Heart right ventricle (tissue), 16 donors: ENCODE measurements around the gene SPECC1L. TPM values are rescaled to one million over a fixed set of nuclear protein-coding genes. Genes with fewer than 3 reads are reported as not detected.
A peak's percentile ranks its signal among the peaks of the same experiment; 100 is the strongest.
"Not testable (repeated sequence)": the region's sequence is repeated elsewhere in the genome, so short reads cannot be mapped to it uniquely, and the experiment has no call there.

Source experiments
- ATAC-seq, 8 donors: fragments of 200-7000 bp; cut with Tn5 transposase; one replicate each; pipeline ENCODE4 v1.9.1; 2020; ENCODE audit warnings: mild to moderate bottlenecking in 8 of 8, moderate library complexity in 8 of 8, moderate number of reproducible peaks in 1 of 8
- DNase-seq, 2 donors: peaks; one replicate each; pipeline ENCODE4 v3.0.0-alpha.2; 2020
- H3K27ac ChIP-seq, 10 donors: fragments of 200-600 bp; sonication (generic) in 2 of 10; one replicate each; pipeline versions ENCODE4 v1.5.0 to v1.8.0; 2020 to 2022; ENCODE audit warnings: mild to moderate bottlenecking in 3 of 10
- H3K27me3 ChIP-seq, 7 donors: fragments of 200-600 bp; one replicate each; pipeline ENCODE4 v1.8.0; 2021 to 2022; ENCODE audit warnings: mild to moderate bottlenecking in 2 of 7
- H3K36me3 ChIP-seq, 9 donors: fragments of 200-600 bp; sonication (generic) in 1 of 9; one replicate each; pipeline versions ENCODE4 v1.5.0 to v1.8.0; 2020 to 2022; ENCODE audit warnings: mild to moderate bottlenecking in 2 of 9
- H3K4me1 ChIP-seq, 9 donors: fragments of 200-600 bp; sonication (generic) in 1 of 9; one replicate each; pipeline versions ENCODE4 v1.5.0 to v1.8.0; 2020 to 2022; ENCODE audit warnings: mild to moderate bottlenecking in 4 of 9
- H3K4me3 ChIP-seq, 10 donors: fragments of 200-600 bp; sonication (generic) in 2 of 10; one replicate each; pipeline versions ENCODE4 v1.5.0 to v1.8.0; 2020 to 2022; ENCODE audit warnings: mild to moderate bottlenecking in 7 of 10, moderate library complexity in 2 of 10
- H3K9me3 ChIP-seq, 11 donors: fragments of 200-600 bp in 10 of 11; sonication (generic) in 2 of 11; one replicate each; pipeline versions ENCODE4 v1.5.0 to v1.8.0; 2013 to 2022; ENCODE audit warnings: mild to moderate bottlenecking in 2 of 11, control low read depth in 1 of 11, moderate library complexity in 1 of 11
- WGBS, 2 donors: extraction: QIAGEN DNeasy Blood & Tissue Kit; methylation state at CpG; one replicate each; pipeline ENCODE4 v1.1.7; 2013; ENCODE audit warnings: inconsistent platforms in 1 of 2; 5-methylcytosine and 5-hydroxymethylcytosine counted together
- intact Hi-C, 10 donors: fragments of 100-400 bp; cut with DNase I; formaldehyde crosslinking; loops; one replicate each; pipeline versions ENCODE4 v1.11.1 to v1.14.2; 2022
- polyA plus RNA-seq, 2 donors: library from polyadenylated mRNA; stranded (reverse); fragments of 200-250 nt; gene quantifications; one replicate each; pipeline ENCODE4 v1.2.3, GENCODE V29; 2013
- total RNA-seq, 10 donors: library from RNA; stranded (reverse); fragmentation: NEBNext Ultra II Directional in 3 of 10; extraction: Animal tissue kit (Norgen Biotek cat#: 25700) in 3 of 10; gene quantifications; one replicate each; pipeline versions ENCODE4 v1.2.1 to v1.2.4, GENCODE V29; 2021 to 2023
- TF ChIP-seq, protein P1 (sequence below), 9 donors: fragments of 200-600 bp; sonication (generic) in 2 of 9; IDR thresholded peaks; one replicate each; pipeline versions ENCODE4 v1.5.0 to v1.8.0; 2021 to 2022; ENCODE audit warnings: antibody characterized with exemption in 9 of 9, mild to moderate bottlenecking in 5 of 9, moderate library complexity in 1 of 9
- donor health status: Arrhythmogenic right ventricular cardiomyopathy.
- donor health status: ischemic (EF 13 %, LVEDD 7.1; RV severe dilation, severe dysfunction).
- donor health status: healthy with polysubstance abuse.
- donor health status: DM: no; HTN: yes; CAD: no.
- donor health status: DM: no; HTN: no; CAD: no.
- donor health status: ischemic (EF 25% LVEDD 6.9; RV normal size, moderate dysfunction).
- donor health status: ischemic (EF 25% LVEDD 5.7; RV mildly dilated, moderate dysfunction).
- donor health status: healthy.
- donor health status: DM: yes; HTN: yes; CAD: no.
- donor health status: Ischemic cardiomyopathy.
- donor health status: ischemic (EF 35%, LVEDD 5.7; RV mildly dilated, moderate dysfunction).
- donor health status: nonischemic (EF 11% LVEDD 7.7; RV severe dilation, severe dysfunction).
- donor health status: DM: yes; HTN: yes; CAD: no.
- donor health status: PGD.
- donor health status: ischemic (EF 29% LVEDD 5.4; RV normal size, mild dysfunction).
- donor health status: nonischemic (EF 23%, LVEDD 6.1; RV moderate dilation, normal function).

Gene SPECC1L
- total and polyA plus RNA-seq, 12 donors = 8.3 to 61.7 (median 49.5) TPM

DNA sequence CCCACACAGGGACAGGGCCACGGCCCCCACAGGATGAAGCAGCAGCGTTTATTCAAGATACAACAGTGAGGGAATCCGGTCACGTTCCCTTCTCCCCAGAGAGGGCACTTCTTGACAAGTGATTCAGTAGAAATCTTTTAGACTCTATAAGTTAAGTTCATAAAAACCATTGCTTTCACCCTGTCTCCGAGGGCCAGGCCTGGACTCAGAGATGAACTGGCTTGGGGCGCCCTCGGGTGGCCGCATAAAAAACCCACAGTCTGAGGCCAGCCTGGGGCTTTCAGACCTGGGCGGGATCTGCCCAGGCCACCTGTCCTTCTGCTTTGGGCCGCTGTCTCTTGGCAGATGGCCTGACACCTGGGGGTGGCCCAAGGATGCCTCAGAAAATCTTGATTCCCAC is 11.2 kb upstream of the SPECC1L start:
- 11 to 24% methylated on average over 5 to 7 of the region's 10 CpGs for WGBS, 2 donors
- H3K36me3 ChIP-seq = not testable (repeated sequence)
- TF ChIP-seq, protein P1, sequence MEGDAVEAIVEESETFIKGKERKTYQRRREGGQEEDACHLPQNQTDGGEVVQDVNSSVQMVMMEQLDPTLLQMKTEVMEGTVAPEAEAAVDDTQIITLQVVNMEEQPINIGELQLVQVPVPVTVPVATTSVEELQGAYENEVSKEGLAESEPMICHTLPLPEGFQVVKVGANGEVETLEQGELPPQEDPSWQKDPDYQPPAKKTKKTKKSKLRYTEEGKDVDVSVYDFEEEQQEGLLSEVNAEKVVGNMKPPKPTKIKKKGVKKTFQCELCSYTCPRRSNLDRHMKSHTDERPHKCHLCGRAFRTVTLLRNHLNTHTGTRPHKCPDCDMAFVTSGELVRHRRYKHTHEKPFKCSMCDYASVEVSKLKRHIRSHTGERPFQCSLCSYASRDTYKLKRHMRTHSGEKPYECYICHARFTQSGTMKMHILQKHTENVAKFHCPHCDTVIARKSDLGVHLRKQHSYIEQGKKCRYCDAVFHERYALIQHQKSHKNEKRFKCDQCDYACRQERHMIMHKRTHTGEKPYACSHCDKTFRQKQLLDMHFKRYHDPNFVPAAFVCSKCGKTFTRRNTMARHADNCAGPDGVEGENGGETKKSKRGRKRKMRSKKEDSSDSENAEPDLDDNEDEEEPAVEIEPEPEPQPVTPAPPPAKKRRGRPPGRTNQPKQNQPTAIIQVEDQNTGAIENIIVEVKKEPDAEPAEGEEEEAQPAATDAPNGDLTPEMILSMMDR (IDR thresholded peaks at IDR 0.05) = peak in 8 of 9 donors; percentile 32 to 63 (median 53)

DNA sequence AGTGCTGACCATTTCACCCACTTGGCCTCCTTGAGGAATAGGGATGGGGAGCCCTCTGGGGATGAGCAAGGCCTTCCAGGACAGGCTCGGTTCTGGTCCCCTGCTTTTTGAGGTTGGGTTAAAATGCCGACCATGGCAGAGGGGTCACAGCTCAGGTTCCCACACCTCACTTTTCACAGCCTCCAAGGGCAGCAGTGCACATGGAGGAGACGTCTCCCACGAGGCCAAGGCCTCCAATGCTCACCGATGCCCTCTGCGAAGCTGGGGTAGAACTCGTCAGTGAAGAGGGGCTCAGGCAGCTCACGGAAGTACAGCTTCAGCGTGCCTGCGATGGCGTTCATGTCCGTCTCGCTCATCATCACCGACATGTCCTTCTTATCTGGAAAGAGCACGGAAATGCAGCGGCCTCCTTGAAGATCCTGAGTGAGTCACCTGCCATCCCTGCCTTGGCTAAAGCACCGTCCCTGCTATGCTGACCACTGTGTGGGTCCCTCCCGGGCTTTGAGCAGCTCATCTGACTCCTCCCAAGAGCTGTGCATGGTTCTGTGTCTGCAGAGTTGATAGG is 8.4 kb upstream of the SPECC1L start:
- DNase-seq = not testable (repeated sequence)
- intact Hi-C loops = loop anchor here in 1 of 10 donors (10.0 kb wide), 1 partner anchor 253 kb away; no protein-coding TSS in a partner anchor

More for the DNA sequence above, 11.2 kb upstream of the SPECC1L start:
- H3K27ac ChIP-seq = peak overlapping the region in 3 of 10 donors; percentile 27 to 60 (median 52)
- H3K4me3 ChIP-seq, H3K9me3 ChIP-seq, H3K27me3 ChIP-seq, H3K4me1 ChIP-seq, ATAC-seq, intact Hi-C loops: not testable (repeated sequence)
- peak; percentile 57 to 77 for DNase-seq

DNA sequence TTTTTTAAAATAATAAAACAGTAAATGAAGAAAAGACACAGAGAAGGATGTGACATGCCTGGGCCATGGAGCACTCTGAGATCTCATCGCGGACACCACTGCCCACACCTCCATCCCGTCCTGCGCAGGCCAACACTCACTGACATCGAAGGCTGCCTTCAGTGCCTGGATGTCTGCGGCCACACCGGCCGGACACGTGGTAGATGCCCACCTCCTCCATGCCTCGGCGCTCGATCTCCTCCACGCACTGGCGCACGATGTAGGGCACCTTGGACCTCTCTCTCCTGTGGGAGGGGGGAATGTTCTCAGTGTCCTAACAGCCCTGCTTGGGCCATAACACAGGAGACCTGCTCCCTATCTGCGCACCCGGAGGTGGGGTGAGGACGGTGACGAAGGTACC is 7.2 kb upstream of the SPECC1L start:
- intact Hi-C loops = loop anchor here in 1 of 10 donors (10.0 kb wide), 1 partner anchor 251 kb away; no protein-coding TSS in a partner anchor
- not testable (repeated sequence) for H3K27me3 ChIP-seq, H3K4me1 ChIP-seq, H3K36me3 ChIP-seq, H3K27ac ChIP-seq, H3K4me3 ChIP-seq, DNase-seq, ATAC-seq, H3K9me3 ChIP-seq
- 96 to 98% methylated on average over 15 to 19 of the region's 19 CpGs for WGBS, 2 donors

More for the DNA sequence above, 8.4 kb upstream of the SPECC1L start:
- not testable (repeated sequence) for H3K4me1 ChIP-seq, ATAC-seq, H3K27ac ChIP-seq, H3K36me3 ChIP-seq, H3K4me3 ChIP-seq, H3K27me3 ChIP-seq, H3K9me3 ChIP-seq
- WGBS, 2 donors = 93% methylated on average over 18 of the region's 18 CpGs

DNA sequence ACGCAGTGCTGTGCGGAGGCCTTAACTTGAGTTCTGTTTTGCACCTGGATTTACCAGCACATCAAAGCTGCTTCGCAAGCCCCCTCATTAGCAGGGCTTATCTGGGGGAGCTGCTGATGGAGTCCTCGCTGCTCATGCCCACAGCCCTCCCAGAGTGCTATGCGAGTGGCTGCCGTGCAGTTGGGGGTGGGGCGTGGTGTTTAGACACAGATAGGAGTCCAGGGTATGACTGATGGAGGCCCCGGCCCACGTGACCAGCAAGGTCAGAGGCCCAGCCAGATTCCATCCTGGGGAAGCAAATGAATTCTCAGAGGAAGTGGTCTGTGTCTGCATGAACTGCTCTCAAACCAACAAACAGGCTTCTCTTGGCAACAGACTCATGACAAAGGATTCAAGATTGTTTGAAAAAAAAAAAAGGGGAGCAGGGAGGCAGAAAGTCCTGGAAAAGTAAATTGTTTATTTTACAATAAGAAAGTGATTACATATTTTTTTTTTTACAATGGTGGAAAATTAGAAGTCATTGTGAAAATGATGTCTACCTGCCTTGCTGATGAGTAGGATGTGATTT is 6.2 kb upstream of the SPECC1L start:
- not testable (repeated sequence) for H3K36me3 ChIP-seq, H3K4me3 ChIP-seq, H3K9me3 ChIP-seq, H3K27me3 ChIP-seq, H3K4me1 ChIP-seq, DNase-seq, ATAC-seq
- intact Hi-C loops = loop anchor here in 1 of 10 donors (10.0 kb wide), 1 partner anchor 250 kb away; no protein-coding TSS in a partner anchor
- 82 to 83% methylated on average over 2 to 3 of the region's 9 CpGs for WGBS, 2 donors
- peak overlapping the region in 2 of 10 donors; percentile 23 to 26 for H3K27ac ChIP-seq

DNA sequence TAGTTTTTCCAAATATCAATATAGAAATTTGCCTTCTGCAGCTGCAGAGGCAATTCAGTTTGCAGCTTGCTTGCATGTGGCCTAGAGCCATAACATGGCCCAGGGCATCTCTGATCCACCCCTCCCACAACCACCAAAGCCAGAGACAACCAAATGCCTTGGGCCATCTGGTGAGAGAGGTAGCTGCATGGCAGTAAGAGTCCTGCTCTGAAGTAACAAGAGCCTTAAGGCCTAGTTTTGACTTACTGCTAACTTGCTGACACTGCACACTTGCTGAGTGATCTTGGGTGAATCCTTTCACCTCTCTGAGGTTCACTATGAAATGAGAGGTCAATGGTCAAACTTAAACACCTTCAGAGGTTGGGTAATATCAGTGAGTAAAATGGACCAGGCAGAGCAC is 4.9 kb upstream of the SPECC1L start:
- no peaks in the 10 kb centered on the region for H3K9me3 ChIP-seq
- no peak for DNase-seq
- TF ChIP-seq, protein P1 (IDR thresholded peaks at IDR 0.05) = no peak
- no peaks in the 10 kb centered on the region for H3K36me3 ChIP-seq
- H3K4me1 ChIP-seq = peaks cover 0 to 8% (median 5%) of the 10 kb centered on the region in 9 donors
- ATAC-seq = no peak
- H3K27me3 ChIP-seq = no peaks in the 10 kb centered on the region
- intact Hi-C loops = loop anchor here in 1 of 10 donors (10.0 kb wide), 1 partner anchor 249 kb away; no protein-coding TSS in a partner anchor
- no peak overlapping the region for H3K4me3 ChIP-seq
- H3K27ac ChIP-seq = no peak overlapping the region

DNA sequence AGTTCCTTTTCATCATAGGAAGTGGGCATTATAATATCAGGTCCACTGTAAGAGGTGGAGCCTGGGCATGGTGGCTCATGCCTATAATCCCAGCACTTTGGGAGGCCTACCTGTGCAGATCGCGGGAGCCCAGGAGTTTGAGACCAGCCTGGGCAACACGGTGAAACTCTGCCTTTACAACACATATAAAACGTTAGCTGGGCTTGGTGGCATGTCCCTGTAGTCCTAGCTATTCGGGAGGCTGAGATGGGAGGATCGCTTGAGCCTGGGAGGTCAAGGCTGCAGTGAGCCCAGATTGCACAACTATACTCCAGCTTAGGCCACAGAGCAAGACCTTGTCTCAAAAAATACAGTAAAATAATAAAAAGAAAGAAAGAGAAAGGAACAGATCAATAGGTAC is 4.1 kb upstream of the SPECC1L start:
- H3K9me3 ChIP-seq, H3K27me3 ChIP-seq, H3K27ac ChIP-seq, DNase-seq, H3K4me3 ChIP-seq, H3K36me3 ChIP-seq, ATAC-seq: not testable (repeated sequence)
- peaks cover 0 to 10% (median 6%) of the 10 kb centered on the region in 9 donors for H3K4me1 ChIP-seq
- WGBS, 2 donors = 93 to 94% methylated on average over 6 of the region's 6 CpGs
- intact Hi-C loops = loop anchor here in 1 of 10 donors (10.0 kb wide), 1 partner anchor 248 kb away; no protein-coding TSS in a partner anchor
